ENCODE measurements around the gene EPOP. TPM values are rescaled to one million over a fixed set of nuclear protein-coding genes. Genes with fewer than 3 reads are reported as not detected.

EPOP gene
- total RNA-seq, 1 donor from 2014 or later, result 1.0 TPM

DNA sequence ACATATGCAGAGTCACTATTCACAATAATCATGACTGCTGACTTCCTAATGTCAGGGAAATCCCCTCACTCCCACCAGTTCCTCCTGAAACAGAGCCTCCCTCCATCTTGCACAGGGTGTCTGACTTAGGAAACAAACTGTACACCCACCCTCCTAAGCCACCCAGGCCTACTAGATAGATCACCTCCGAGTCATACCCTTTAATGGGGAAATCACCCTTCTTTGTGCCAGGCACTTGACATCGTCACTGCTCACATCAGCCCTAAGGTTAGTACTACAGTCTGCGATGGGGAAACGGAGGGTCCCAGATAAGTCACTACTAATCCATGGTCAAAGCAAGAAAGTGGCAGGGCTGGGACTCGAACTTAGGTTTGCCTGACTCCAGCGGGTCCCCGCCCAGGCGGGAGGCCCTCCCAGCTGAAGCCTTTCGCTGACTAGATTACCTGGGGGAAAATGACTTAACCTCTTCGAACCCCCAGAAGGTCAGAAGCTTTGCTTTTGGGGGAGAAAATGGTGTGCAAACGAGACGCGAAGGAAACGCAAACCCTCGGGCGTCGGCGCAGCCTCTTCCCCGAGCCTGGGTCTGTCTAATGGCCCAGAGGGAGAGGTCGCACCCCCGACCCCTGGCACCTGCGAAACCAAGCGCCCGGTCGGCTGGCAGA is 26.9 kb upstream of the EPOP start:
- TF ChIP-seq, protein P1, sequence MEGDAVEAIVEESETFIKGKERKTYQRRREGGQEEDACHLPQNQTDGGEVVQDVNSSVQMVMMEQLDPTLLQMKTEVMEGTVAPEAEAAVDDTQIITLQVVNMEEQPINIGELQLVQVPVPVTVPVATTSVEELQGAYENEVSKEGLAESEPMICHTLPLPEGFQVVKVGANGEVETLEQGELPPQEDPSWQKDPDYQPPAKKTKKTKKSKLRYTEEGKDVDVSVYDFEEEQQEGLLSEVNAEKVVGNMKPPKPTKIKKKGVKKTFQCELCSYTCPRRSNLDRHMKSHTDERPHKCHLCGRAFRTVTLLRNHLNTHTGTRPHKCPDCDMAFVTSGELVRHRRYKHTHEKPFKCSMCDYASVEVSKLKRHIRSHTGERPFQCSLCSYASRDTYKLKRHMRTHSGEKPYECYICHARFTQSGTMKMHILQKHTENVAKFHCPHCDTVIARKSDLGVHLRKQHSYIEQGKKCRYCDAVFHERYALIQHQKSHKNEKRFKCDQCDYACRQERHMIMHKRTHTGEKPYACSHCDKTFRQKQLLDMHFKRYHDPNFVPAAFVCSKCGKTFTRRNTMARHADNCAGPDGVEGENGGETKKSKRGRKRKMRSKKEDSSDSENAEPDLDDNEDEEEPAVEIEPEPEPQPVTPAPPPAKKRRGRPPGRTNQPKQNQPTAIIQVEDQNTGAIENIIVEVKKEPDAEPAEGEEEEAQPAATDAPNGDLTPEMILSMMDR (IDR thresholded peaks at IDR 0.05), result no peak
- H3K27me3 ChIP-seq (ENCODE audit: low read depth), result no peaks in the 10 kb centered on the region
- H3K36me3 ChIP-seq, result no peaks in the 10 kb centered on the region
- no peaks in the 10 kb centered on the region for H3K9me3 ChIP-seq
- DNase-seq, result no peak
- intact Hi-C loops (cut with DNase I), result no loop called here
- peak; percentile 3 to 5 for ATAC-seq
- H3K27ac ChIP-seq, result peak overlapping the region; percentile 97
- H3K4me1 ChIP-seq, result peaks cover 48% of the 10 kb centered on the region
- H3K4me3 ChIP-seq, result peak overlapping the region; percentile 71

DNA sequence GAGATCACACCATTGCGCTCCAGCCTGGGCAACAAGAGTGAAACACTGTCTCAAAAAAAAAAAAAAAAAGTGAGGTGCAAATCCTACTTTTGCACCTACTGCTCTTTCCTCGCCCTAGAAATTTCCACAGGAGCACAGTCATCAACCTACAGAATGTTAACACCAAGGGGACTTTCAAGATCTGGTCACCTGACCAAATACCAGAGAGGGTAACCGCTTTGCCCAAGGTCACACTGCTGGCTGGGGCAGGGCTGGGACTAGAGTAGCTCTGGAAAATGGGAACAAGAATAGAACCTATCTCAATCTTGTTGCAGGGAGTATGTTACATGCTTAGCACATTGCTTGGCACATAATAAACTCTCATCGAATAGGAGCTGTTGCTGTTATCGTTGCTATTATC is 24.0 kb upstream of the EPOP start:
- TF ChIP-seq, protein P1 (IDR thresholded peaks at IDR 0.05), result no peak
- DNase-seq (no peak), ATAC-seq (no peak)
- Histone ChIP-seq H3K4me1 (peaks cover 53% of the 10 kb centered on the region), H3K27ac (peak overlapping the region; percentile 97), H3K9me3 (no peaks in the 10 kb centered on the region), H3K36me3 (no peaks in the 10 kb centered on the region), H3K27me3 (ENCODE audit: low read depth) (no peaks in the 10 kb centered on the region), H3K4me3 (no peak overlapping the region)
- intact Hi-C loops (cut with DNase I), result no loop called here

DNA sequence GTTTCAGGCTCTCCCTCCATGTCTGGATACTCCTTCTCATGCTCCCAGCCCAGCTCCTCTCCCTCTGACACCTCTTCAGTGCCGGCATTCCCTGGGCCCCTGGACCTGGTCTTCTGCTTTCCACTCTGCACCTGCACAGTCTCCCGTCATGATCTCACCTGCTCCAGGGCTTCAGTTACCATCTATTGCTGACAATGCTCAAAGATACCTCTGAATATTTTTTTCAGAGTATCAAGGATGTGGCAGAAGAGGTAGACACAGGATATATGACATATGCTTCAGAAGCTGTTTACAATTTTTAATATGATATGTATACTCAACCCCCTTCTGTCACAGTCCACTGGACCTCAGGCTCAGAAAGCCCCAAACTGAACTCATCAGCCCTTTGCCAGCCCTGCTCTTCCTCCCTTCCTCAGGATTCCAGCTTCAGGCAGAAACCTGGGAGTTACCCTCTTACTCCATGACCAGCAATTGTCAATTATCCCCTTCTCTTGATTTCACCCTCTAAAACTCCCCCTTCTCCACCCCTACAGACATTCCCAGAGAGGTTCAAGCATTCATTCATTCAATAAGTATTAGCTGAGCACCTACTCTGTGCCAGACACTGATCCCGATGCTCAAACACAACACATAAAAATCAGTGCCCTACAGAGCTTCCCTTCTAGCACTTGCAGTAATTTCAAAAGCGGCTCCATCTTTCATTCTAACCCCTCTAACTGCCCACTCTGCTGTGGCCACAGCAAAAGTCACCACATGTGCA is 22.5 kb upstream of the EPOP start:
- DNase-seq (no peak), ATAC-seq (no peak)
- TF ChIP-seq, protein P1 (IDR thresholded peaks at IDR 0.05), result no peak
- Histone ChIP-seq H3K36me3 (no peaks in the 10 kb centered on the region), H3K27me3 (ENCODE audit: low read depth) (no peaks in the 10 kb centered on the region), H3K4me3 (no peak overlapping the region), H3K4me1 (peaks cover 43% of the 10 kb centered on the region), H3K9me3 (no peaks in the 10 kb centered on the region), H3K27ac (no peak overlapping the region)
- intact Hi-C loops (cut with DNase I), result no loop called here

DNA sequence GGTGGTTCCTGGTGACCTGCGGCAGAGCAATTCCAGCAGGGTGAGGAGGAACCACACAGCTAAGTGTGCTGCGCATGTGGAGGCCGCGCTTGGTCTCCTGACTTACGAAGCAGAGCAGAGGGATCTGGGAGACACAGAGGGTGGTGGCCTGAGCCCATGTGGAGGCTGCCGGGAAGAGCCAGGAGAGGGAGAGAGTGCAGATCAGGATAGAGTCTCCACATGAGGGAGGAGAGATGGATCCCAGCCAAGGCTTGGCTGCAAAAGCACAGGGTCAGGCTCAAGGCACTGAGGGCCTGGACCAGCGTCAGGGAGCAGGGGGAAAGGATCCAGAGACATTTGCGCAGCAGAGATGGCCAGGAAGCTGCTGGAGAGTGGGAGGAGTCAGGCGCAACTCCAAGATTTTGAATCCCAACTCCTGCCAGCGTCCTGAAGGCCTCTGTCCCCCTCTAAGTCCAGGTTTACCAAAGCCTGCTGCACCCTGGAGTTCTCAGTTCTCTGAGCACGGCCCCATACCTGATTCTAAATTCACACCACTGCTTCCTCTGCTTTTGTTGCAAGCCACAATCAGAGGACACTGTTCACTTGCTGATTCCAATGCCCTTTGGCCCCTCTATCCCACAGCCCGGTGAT is 19.1 kb upstream of the EPOP start:
- H3K4me3 ChIP-seq, result no peak overlapping the region
- intact Hi-C loops (cut with DNase I), result no loop called here
- H3K9me3 ChIP-seq, result no peaks in the 10 kb centered on the region
- ATAC-seq (peak; percentile 71 to 85), DNase-seq (peak; percentile 61)
- H3K36me3 ChIP-seq, result no peaks in the 10 kb centered on the region
- peaks cover 14% of the 10 kb centered on the region for H3K4me1 ChIP-seq
- TF ChIP-seq, protein P1 (IDR thresholded peaks at IDR 0.05), result no peak
- H3K27me3 ChIP-seq (ENCODE audit: low read depth), result no peaks in the 10 kb centered on the region
- H3K27ac ChIP-seq, result peak overlapping the region; percentile 62

DNA sequence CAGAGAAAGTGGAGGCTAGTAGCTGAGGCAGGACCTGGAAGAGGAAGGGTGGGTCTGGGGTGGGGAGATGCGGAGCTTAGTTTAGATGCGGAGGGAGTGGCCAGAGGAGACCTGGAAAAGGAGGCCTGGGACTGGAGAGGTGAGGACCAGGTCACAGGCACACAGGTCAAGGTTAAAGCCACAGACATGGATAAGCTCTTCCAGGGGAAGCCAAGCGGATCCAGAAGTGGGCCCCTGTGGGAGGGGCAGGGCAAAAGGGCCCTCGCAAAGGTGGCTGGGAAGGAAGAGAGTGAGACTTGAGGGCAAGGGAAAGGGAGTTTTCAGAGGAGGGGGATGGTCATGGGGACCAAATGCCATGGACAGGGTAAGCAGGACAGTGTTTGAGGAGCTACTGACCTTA is 16.4 kb upstream of the EPOP start:
- DNase-seq, result no peak
- Histone ChIP-seq H3K9me3 (no peaks in the 10 kb centered on the region), H3K36me3 (no peaks in the 10 kb centered on the region), H3K4me1 (peaks cover 13% of the 10 kb centered on the region), H3K27ac (no peak overlapping the region), H3K27me3 (ENCODE audit: low read depth) (no peaks in the 10 kb centered on the region), H3K4me3 (no peak overlapping the region)
- TF ChIP-seq, protein P1 (IDR thresholded peaks at IDR 0.05), result no peak
- no peak for ATAC-seq
- intact Hi-C loops (cut with DNase I), result no loop called here
